Osteoblast (primary cell): ENCODE results near the gene MUC5B. TPM values are rescaled to one million over a fixed set of nuclear protein-coding genes. Genes with fewer than 3 reads are reported as not detected.

Experiments used
- DNase-seq: peaks from one replicate; pipeline ENCODE4 v3.0.0; 2011; ENCODE audit warnings: low spot score, mixed read lengths; ENCODE audit not compliant: insufficient read length; ENCODE audit errors: missing footprints
- H2AFZ ChIP-seq: 2 replicates; pipeline ENCODE4 v1.6.0; 2011; ENCODE audit warnings: mild to moderate bottlenecking, low read length
- H3K27ac ChIP-seq: 2 replicates; pipeline ENCODE4 v1.5.1; 2011; ENCODE audit warnings: mild to moderate bottlenecking, low read depth, low read length, moderate library complexity
- H3K27me3 ChIP-seq: 2 replicates; pipeline ENCODE4 v1.6.0; 2012; ENCODE audit warnings: mild to moderate bottlenecking, control low read depth, inconsistent platforms, low read length, moderate library complexity; ENCODE audit not compliant: insufficient read depth
- H3K36me3 ChIP-seq: 2 replicates; pipeline ENCODE4 v1.5.1; 2011; ENCODE audit warnings: mild to moderate bottlenecking, low read length, control low read depth, moderate library complexity; ENCODE audit not compliant: insufficient read depth
- H3K4me1 ChIP-seq: 2 replicates; pipeline ENCODE4 v1.5.1; 2011; ENCODE audit warnings: mild to moderate bottlenecking, low read length, control low read depth, moderate library complexity; ENCODE audit not compliant: insufficient read depth
- H3K4me2 ChIP-seq: 2 replicates; pipeline ENCODE4 v1.6.0; 2011; ENCODE audit warnings: mild to moderate bottlenecking, low read length; ENCODE audit not compliant: insufficient read depth
- H3K4me3 ChIP-seq: fragments of 200-600 bp; sonication (generic); 3 replicates; pipeline ENCODE4 v1.5.1; 2012; ENCODE audit warnings: mild to moderate bottlenecking, low read length, inconsistent platforms; ENCODE audit not compliant: insufficient read depth
- H3K79me2 ChIP-seq: 2 replicates; pipeline ENCODE4 v1.6.0; 2012; ENCODE audit warnings: mild to moderate bottlenecking, low read length, control low read depth, inconsistent platforms; ENCODE audit not compliant: insufficient read depth
- H3K9me3 ChIP-seq: 2 replicates; pipeline ENCODE4 v1.5.1; 2011; ENCODE audit warnings: low read depth, low read length, control low read depth
- H4K20me1 ChIP-seq: 2 replicates; pipeline ENCODE4 v1.6.0; 2012; ENCODE audit warnings: mild to moderate bottlenecking, low read length, control low read depth; ENCODE audit not compliant: insufficient read depth
- total RNA-seq: library from RNA; depleted of rRNA; stranded (reverse); fragments of >200 nt; gene quantifications from 2 replicates; pipeline ENCODE4 v1.2.3, GENCODE V29; 2012
- TF ChIP-seq, protein P1 (sequence below): IDR thresholded peaks from 2 replicates; pipeline ENCODE4 v1.5.1; 2011; ENCODE audit warnings: mild to moderate bottlenecking, low read depth, low read length, moderate library complexity; ENCODE audit errors: extremely low read depth

Gene MUC5B
- total RNA-seq, 1 donor, result not detected

DNA sequence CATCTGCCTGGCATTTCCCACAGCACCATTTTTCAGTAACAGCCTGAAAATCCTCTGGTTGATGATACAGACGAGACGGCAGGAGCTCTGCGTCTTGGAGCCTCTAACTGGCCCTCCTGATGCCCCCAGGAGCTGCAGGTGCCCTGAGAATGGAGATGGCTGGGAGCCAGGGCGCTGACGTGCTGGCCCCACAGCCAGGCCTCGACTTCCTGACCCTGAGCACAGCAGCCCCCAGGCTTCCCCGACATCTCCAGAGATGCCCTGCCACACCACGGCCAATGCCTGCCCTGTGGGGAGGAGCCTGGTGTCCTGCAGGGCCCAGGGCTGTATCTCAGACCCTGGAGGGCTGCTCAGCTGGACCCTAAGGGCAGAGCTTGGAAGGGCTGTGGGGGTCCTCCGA is 65.1 kb downstream of the MUC5B start:
- no peak overlapping the region for H3K4me3 ChIP-seq
- H3K4me2 ChIP-seq, result no peak overlapping the region
- no peaks in the 10 kb centered on the region for H3K27me3 ChIP-seq
- no peaks in the 10 kb centered on the region for H3K9me3 ChIP-seq
- TF ChIP-seq, protein P1, sequence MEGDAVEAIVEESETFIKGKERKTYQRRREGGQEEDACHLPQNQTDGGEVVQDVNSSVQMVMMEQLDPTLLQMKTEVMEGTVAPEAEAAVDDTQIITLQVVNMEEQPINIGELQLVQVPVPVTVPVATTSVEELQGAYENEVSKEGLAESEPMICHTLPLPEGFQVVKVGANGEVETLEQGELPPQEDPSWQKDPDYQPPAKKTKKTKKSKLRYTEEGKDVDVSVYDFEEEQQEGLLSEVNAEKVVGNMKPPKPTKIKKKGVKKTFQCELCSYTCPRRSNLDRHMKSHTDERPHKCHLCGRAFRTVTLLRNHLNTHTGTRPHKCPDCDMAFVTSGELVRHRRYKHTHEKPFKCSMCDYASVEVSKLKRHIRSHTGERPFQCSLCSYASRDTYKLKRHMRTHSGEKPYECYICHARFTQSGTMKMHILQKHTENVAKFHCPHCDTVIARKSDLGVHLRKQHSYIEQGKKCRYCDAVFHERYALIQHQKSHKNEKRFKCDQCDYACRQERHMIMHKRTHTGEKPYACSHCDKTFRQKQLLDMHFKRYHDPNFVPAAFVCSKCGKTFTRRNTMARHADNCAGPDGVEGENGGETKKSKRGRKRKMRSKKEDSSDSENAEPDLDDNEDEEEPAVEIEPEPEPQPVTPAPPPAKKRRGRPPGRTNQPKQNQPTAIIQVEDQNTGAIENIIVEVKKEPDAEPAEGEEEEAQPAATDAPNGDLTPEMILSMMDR, result no peak
- H3K4me1 ChIP-seq, result no peaks in the 10 kb centered on the region
- H2AFZ ChIP-seq, result no peak overlapping the region
- H4K20me1 ChIP-seq, result peaks cover 28% of the 10 kb centered on the region
- H3K36me3 ChIP-seq, result peaks cover 43% of the 10 kb centered on the region
- no peak overlapping the region for H3K27ac ChIP-seq
- no peak for DNase-seq
- peaks cover 40% of the 10 kb centered on the region for H3K79me2 ChIP-seq

DNA sequence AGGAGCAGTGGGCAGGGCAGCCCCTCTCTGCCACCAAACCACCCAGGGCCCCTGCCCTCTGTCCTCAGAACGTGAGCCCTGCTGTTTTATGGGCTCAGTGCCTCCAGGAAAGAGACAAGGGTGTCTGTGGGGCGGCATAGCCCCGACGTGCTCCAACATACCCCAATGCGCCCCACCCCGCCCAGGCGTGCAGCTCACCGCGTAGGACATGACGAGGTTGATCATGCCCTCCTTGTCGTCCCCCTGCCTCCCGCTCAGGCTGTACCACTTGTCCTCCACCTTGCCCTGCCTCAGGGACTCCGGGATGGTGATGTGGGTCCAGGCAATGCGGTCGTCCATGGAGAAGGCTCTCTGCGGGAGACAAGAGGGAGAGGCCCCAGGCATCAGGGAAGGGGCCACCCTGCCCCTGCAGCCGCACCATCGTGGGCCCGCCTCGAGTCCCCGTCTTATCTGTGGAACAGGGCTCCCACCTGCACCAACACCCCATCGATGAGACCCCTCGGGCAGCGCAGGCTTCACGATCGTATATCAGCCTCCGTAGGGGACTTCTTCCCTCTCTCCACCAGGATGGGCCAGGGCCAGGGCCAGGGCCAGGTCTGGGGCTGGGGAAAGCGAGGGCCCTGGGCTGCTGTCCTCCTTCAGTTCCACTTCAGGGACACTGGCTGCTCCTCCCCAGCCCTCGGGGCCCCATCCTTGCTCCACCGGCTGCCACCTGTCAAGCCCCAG is 65.7 kb downstream of the MUC5B start:
- TF ChIP-seq, protein P1, result no peak
- no peak for DNase-seq
- peaks cover 46% of the 10 kb centered on the region for H3K79me2 ChIP-seq
- no peak overlapping the region for H2AFZ ChIP-seq
- no peak overlapping the region for H3K4me3 ChIP-seq
- no peak overlapping the region for H3K27ac ChIP-seq
- peaks cover 33% of the 10 kb centered on the region for H4K20me1 ChIP-seq
- H3K4me1 ChIP-seq, result no peaks in the 10 kb centered on the region
- no peak overlapping the region for H3K4me2 ChIP-seq
- peaks cover 49% of the 10 kb centered on the region for H3K36me3 ChIP-seq
- no peaks in the 10 kb centered on the region for H3K27me3 ChIP-seq
- H3K9me3 ChIP-seq, result no peaks in the 10 kb centered on the region

DNA sequence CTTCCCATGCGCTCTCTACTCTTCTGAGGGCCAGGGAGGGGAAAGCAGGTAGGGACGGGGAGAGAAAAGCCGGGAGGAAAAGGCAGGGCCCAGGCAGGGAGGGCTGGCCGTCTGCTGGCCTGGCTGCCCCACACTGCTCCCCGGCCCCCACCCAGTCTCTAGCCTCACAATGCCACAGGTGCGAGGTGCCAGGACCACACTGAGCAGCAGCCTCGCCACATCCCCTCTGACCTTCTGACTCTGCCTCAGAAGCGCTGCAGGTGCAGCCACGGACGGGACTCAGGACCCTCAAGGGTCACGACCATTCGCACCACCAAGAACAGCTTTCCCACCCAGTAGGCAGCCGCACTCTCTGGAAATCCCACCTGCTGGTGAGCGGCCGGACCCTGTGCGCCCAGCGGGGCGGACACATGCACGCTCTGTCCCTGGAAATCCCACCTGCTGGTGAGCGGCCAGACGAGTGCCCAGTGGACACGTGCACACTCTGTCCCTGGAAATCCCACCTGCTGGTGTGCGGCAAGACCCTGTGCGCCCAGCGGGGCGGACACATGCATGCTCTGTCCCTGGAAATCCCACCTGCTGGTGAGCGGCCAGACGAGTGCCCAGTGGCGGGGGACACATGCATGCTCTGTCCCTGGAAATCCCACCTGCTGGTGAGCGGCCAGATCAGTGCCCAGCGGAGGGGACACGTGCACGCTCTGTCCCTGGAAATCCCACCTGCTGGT is 66.5 kb downstream of the MUC5B start:
- TF ChIP-seq, protein P1, result no peak
- H3K36me3 ChIP-seq, result peaks cover 53% of the 10 kb centered on the region
- no peak overlapping the region for H3K4me2 ChIP-seq
- H3K27me3 ChIP-seq, result no peaks in the 10 kb centered on the region
- H3K79me2 ChIP-seq, result peaks cover 50% of the 10 kb centered on the region
- no peaks in the 10 kb centered on the region for H3K4me1 ChIP-seq
- H3K4me3 ChIP-seq, result no peak overlapping the region
- H2AFZ ChIP-seq, result no peak overlapping the region
- H3K9me3 ChIP-seq, result no peaks in the 10 kb centered on the region
- H4K20me1 ChIP-seq, result peaks cover 36% of the 10 kb centered on the region
- no peak for DNase-seq
- no peak overlapping the region for H3K27ac ChIP-seq
